GM12891 (cell line): ENCODE measurements around the gene THEM5.
"Not testable (repeated sequence)": the region's sequence is repeated elsewhere in the genome, so short reads cannot be mapped to it uniquely, and the experiment has no call there.

ENCODE experiments used
- PAX5 ChIP-seq: IDR thresholded peaks from 2 replicates; pipeline ENCODE4 v1.6.1; 2011; ENCODE audit warnings: low read length, moderate library complexity, mild to moderate bottlenecking; ENCODE audit not compliant: insufficient read depth, severe bottlenecking
- POLR2A ChIP-seq: IDR thresholded peaks from 2 replicates; pipeline ENCODE4 v1.6.1; 2011; ENCODE audit warnings: low read depth, low read length, control low read depth
- POLR2AphosphoS5 ChIP-seq: IDR thresholded peaks from 2 replicates; pipeline ENCODE4 v1.6.1; 2011; ENCODE audit warnings: low read depth, low read length, control low read depth
- POU2F2 ChIP-seq: IDR thresholded peaks from 2 replicates; pipeline ENCODE4 v1.6.1; 2011; ENCODE audit warnings: low read depth, mild to moderate bottlenecking, control low read depth, low read length, moderate library complexity
- SPI1 ChIP-seq: IDR thresholded peaks from 2 replicates; pipeline ENCODE4 v1.6.1; 2011; ENCODE audit warnings: low read depth, low read length, control low read depth
- TAF1 ChIP-seq: IDR thresholded peaks from 2 replicates; pipeline ENCODE4 v1.6.1; 2011; ENCODE audit warnings: low read depth, low read length, control low read depth

DNA sequence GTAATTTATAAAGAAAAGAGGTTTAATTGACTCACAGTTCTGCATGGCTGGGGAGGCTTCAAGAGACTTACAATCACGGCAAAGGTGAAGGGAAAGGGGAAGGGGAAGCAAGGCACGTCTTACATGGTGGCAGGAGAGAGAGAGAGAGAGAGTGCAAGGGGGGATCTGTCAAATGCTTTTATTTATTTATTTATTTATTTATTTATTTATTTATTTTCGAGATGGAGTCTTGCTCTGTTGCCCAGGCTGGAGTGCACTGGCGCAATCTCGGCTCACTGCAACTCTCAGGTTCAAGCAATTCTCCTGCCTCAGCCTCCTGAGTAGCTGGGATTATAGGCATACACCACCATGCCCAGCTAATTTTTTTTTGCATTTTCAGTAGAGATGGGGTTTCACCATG lies 29.4 kb upstream of the THEM5 start:
- TF ChIP-seq POLR2A, TAF1, POLR2AphosphoS5, POU2F2, SPI1, PAX5: not testable (repeated sequence)
